Measurements from ENCODE around the gene CDC73.

Gene CDC73

DNA sequence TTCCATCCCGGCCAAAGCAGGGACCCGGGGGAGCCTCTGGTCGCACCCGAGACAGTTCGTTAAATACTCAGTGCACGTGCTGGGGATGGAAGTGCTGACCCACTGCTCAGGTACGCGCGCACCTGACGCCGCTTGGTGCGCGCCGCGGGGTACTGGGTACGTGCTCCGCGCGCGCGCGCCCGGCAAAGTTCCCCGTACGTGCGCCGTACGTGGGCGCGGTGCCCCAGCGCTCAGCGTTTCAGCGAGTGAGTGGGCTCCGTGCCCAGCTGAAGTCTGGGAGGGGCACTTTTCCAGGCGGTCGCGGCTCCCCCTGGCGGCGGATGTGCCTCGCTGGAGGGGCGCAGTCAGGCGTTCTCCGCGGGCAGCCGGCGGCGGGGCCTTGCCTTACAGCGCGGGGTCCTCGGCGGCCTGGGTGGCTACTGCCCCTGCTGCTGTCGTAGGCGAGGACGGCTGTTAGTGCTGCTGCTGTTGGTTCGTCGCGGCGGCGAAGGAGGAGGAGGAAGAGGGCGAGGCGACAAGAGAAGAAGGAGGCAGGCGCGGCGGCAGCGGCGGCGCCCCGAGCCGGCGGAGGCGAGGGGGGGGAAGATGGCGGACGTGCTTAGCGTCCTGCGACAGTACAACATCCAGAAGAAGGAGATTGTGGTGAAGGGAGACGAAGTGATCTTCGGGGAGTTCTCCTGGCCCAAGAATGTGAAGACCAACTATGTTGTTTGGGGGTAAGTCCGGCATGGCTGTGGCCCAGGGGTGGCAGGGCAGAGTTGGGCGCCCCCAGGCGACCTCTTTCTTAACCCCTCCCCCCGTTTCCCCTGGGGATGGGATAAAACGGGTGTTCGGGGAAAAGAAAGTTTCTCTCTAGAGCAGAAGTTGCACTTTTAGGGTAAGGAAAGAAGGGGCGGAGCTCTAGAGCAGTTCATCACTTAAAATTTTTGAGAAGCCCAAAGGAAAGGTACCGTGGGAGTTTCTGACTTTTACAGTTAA, at the start of gene CDC73:
Gene CDC73, plus strand, starts transcription at position 416 of the 978 bp plus-strand sequence. Its CDS starts 170 bp downstream, at position 586.
- Mint-ChIP-seq H3K36me3 (peaks cover 0 to 12% of the 10 kb centered on the region in 2 donors), H3K27me3 (no peaks in the 10 kb centered on the region), H3K9me3 (peaks cover 0 to 2% of the 10 kb centered on the region in 2 donors), H3K4me3 (peak within 1 kb of the TSS; percentile 90 to 95), H3K27ac (peak within 1 kb of the TSS; percentile 96), H3K4me1 (peaks cover 15 to 37% of the 10 kb centered on the region in 2 donors)
- ATAC-seq (replicated peaks) (peak; percentile 92 to 94), DNase-seq (peak; percentile 99)

DNA sequence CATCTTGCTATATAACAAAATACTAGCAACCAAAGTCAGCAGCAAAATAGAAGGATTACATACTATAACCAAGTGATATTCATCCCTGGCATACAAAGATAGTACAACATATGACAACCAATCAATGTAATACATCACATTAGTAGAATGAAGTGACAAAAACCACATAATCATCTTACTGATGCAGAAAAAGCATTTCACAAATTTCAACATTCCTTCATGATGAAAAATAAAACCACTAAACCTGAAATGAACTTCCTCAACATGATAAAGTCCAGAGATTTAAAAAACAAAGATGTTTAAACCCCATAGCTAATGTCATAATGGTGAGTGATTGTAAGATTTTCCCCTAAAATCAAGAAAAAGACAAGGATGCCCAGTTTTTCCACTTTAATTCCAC, 43.8 kb upstream of the CDC73 start:
- DNase-seq, result no peak
- no peaks in the 10 kb centered on the region for H3K27me3 Mint-ChIP-seq
- no peak overlapping the region for H3K4me3 Mint-ChIP-seq
- H3K4me1 Mint-ChIP-seq, result peaks cover 0 to 3% of the 10 kb centered on the region in 2 donors
- no peak for ATAC-seq (replicated peaks)
- H3K36me3 Mint-ChIP-seq, result peaks cover 29 to 36% of the 10 kb centered on the region in 2 donors
- H3K9me3 Mint-ChIP-seq, result peaks cover 0 to 1% of the 10 kb centered on the region in 2 donors
- H3K27ac Mint-ChIP-seq, result no peak overlapping the region

DNA sequence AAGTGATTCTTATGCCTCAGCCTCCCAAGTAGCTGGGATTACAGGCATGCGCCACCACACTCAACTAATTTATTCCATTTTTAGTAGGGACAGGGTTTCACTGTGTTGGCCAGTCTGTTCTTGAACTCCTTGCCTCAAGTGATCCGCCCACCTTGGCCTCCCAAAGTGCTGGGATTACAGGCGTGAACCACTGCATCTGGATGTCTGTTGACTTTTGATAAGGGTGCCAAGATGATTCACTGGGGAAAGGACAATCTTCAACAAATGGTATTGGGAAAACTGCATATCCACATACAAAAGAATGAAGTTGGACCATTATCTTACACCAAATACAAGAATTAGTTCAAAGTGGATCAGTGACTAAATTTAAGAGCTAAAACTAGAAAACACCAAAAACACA, 42.6 kb upstream of the CDC73 start:
- no peak overlapping the region for H3K4me3 Mint-ChIP-seq
- no peak for ATAC-seq (replicated peaks)

DNA sequence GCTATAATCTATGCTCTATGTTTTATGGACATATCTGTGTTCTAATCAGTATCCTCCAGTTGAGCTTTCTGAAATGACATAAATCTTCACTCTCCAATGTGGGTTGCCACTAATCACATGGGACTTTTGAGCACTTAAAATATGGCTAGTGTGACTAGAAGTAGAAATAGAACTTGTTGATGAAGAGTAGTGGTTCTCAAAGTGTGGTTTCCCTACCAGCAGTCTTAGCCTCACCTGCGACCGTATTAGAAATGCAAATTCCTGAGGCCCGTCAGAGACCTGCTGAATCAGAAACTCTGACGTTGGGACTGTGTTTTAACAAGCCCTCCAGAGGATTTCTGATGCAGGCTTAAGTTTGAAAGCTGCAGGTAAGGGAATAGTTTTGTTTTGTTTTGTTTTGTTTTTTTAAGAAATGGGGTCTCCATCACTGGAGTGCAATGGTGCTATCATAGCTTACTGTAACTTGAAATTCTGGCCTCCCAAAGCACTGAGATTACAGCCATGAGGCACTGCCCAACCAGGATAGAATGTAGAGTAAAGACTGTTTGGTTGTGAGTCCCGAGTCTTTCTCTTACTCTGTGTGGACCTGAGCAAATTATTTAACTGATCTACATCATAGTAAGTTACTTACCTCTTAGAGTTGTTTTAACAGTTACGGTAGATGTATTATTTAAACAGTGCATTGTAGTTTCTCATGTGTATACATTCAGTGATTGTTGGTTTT, 38.3 kb upstream of the CDC73 start:
- no peaks in the 10 kb centered on the region for H3K27me3 Mint-ChIP-seq
- peaks cover 24 to 32% of the 10 kb centered on the region in 2 donors for H3K36me3 Mint-ChIP-seq
- no peaks in the 10 kb centered on the region for H3K4me1 Mint-ChIP-seq
- ATAC-seq (replicated peaks), result no peak
- no peak overlapping the region for H3K27ac Mint-ChIP-seq
- H3K9me3 Mint-ChIP-seq, result no peaks in the 10 kb centered on the region
- H3K4me3 Mint-ChIP-seq, result no peak overlapping the region
- no peak for DNase-seq

More for the DNA sequence above, 42.6 kb upstream of the CDC73 start:
- H3K27me3 Mint-ChIP-seq, result no peaks in the 10 kb centered on the region
- no peak overlapping the region for H3K27ac Mint-ChIP-seq
- H3K4me1 Mint-ChIP-seq, result peaks cover 0 to 3% of the 10 kb centered on the region in 2 donors
- H3K36me3 Mint-ChIP-seq, result peaks cover 29 to 40% of the 10 kb centered on the region in 2 donors
- no peak for DNase-seq
- peaks cover 0 to 1% of the 10 kb centered on the region in 2 donors for H3K9me3 Mint-ChIP-seq

DNA sequence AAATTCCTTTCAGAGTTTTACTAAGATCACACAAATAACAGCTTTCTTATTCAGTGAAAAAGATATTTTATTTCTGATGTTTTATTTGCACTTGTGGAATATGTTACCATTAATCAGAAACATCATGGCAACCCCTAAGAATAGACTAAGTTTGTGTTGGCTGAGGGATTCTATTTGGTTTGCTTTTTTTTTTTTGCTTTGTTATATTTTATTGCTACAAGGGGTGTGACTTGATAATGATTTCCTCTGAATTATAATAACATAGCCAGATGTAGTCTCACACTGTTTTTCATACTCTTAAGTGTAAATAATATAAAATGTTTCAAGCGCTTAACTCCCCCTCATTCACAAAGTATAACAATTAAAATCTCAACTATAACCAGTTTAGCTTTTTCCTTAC, 36.6 kb upstream of the CDC73 start:
- Mint-ChIP-seq H3K4me1 (no peaks in the 10 kb centered on the region), H3K27me3 (no peaks in the 10 kb centered on the region), H3K36me3 (peaks cover 16 to 19% of the 10 kb centered on the region in 2 donors), H3K9me3 (no peaks in the 10 kb centered on the region), H3K27ac (no peak overlapping the region), H3K4me3 (no peak overlapping the region)
- ATAC-seq (replicated peaks) (no peak), DNase-seq (no peak)

DNA sequence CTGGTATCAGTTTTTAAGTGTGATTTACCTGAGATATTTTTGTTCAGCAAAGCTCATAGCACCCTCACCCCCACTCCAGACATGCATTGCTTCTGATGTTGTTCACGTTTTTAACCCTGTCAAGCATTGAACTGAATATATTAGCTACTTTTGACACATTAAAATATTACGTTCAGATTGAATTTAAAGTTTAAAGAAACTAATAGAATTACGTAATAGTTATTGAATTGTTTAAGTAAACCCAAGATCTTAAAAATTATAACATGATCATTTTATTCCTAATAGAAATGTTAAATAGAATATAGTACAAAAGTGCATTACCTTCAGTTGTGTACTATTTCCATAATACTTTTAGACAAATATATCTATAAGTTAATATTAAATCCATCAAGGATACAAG, 35.5 kb upstream of the CDC73 start:
- H3K9me3 Mint-ChIP-seq, result no peaks in the 10 kb centered on the region
- no peaks in the 10 kb centered on the region for H3K27me3 Mint-ChIP-seq
- H3K4me3 Mint-ChIP-seq, result no peak overlapping the region
- H3K4me1 Mint-ChIP-seq, result no peaks in the 10 kb centered on the region
- peaks cover 12 to 15% of the 10 kb centered on the region in 2 donors for H3K36me3 Mint-ChIP-seq
- H3K27ac Mint-ChIP-seq, result no peak overlapping the region
- DNase-seq (no peak), ATAC-seq (replicated peaks) (no peak)

DNA sequence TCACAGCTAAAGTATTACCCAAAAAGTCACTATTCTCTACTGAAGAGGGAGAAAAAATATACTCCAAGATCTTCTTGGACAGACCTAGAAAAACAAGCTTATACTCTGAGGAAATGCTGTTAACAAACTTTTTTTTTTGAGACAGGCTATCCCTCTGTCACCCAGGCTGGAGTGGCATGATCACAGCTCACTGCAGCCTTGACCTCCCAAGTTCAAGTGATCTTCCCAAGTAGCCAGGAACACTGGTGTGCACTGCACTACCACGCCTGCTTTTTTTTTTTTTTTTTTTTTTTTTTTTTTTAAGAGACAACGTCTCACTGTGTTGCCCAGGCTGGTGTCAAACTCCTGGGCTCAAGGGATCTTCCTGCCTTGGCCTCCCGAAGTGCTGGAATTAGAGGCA, 33.9 kb upstream of the CDC73 start:
- H3K27ac Mint-ChIP-seq, result no peak overlapping the region
- DNase-seq, result no peak
- no peaks in the 10 kb centered on the region for H3K9me3 Mint-ChIP-seq
- H3K4me1 Mint-ChIP-seq, result no peaks in the 10 kb centered on the region
- no peak for ATAC-seq (replicated peaks)
- H3K36me3 Mint-ChIP-seq, result peaks cover 9 to 12% of the 10 kb centered on the region in 2 donors
- H3K4me3 Mint-ChIP-seq, result no peak overlapping the region
- no peaks in the 10 kb centered on the region for H3K27me3 Mint-ChIP-seq

DNA sequence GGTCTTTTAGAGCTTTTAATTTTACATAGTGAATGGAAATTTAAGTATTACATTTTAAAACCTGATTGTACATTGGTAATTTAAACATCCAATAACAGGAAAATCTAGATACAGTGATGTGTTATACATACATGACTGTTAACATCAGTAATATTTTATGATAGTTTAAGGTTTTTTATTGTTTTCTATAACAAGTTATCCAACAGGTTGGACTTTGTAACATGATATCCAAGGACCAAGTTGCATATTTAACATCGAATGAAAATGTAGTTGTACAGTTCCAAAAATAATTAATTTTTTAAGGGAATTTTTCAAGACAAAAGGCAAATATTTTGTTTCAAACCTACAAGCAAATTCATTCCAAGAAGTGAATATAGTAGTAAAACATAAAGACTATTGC, 31.0 kb upstream of the CDC73 start:
- Mint-ChIP-seq H3K4me1 (no peaks in the 10 kb centered on the region), H3K27me3 (no peaks in the 10 kb centered on the region), H3K27ac (no peak overlapping the region), H3K36me3 (peaks cover 7 to 12% of the 10 kb centered on the region in 2 donors), H3K9me3 (no peaks in the 10 kb centered on the region), H3K4me3 (no peak overlapping the region)
- ATAC-seq (replicated peaks), result no peak
- DNase-seq, result no peak

DNA sequence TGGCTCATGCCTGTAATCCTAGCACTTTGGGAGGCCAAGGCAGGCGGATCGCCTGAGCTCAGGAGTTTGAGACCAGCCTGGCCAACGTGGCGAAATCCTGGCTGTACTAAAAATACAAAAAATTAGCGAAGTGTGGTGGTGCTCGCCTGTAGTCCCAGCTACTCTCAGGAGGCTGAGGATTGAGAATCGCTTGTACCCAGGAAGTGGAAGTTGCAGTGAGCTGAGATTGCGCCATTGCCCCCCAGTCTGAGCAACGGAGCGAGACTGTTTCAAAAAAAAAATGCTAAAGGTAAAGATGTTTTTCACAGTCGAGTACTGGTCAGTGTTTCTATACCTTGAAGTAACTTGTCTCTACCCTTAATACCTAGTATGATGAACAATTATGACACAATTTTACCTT, 27.7 kb upstream of the CDC73 start:
- ATAC-seq (replicated peaks), result no peak
- no peaks in the 10 kb centered on the region for H3K9me3 Mint-ChIP-seq
- no peak overlapping the region for H3K27ac Mint-ChIP-seq
- H3K36me3 Mint-ChIP-seq, result peaks cover 10 to 22% of the 10 kb centered on the region in 2 donors
- no peaks in the 10 kb centered on the region for H3K27me3 Mint-ChIP-seq
- H3K4me3 Mint-ChIP-seq, result no peak overlapping the region
- DNase-seq, result no peak
- H3K4me1 Mint-ChIP-seq, result no peaks in the 10 kb centered on the region

DNA sequence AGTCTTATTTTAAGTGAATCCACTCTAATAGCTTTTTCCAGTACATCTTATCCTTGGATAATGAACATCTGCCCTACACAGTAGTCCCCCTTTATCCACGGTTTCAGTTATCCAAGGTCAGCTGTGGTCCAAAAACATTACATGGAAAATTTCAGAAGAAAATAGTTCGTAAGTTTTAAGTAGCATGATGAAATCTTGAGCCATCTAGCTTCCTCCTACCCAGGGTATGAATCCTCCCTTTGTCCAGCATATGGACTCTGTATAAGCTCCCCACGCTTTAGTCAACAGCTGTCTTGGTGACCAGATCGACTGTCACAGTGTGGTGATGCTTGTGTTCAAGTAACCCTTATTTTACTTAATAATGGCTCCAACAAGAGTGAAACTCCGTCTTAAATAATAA, 19.2 kb upstream of the CDC73 start:
- no peak for DNase-seq
- no peak overlapping the region for H3K27ac Mint-ChIP-seq
- no peak overlapping the region for H3K4me3 Mint-ChIP-seq
- H3K4me1 Mint-ChIP-seq, result peaks cover 2 to 23% of the 10 kb centered on the region in 2 donors
- ATAC-seq (replicated peaks), result no peak
- no peaks in the 10 kb centered on the region for H3K27me3 Mint-ChIP-seq
- peaks cover 3 to 4% of the 10 kb centered on the region in 2 donors for H3K36me3 Mint-ChIP-seq
- no peaks in the 10 kb centered on the region for H3K9me3 Mint-ChIP-seq

DNA sequence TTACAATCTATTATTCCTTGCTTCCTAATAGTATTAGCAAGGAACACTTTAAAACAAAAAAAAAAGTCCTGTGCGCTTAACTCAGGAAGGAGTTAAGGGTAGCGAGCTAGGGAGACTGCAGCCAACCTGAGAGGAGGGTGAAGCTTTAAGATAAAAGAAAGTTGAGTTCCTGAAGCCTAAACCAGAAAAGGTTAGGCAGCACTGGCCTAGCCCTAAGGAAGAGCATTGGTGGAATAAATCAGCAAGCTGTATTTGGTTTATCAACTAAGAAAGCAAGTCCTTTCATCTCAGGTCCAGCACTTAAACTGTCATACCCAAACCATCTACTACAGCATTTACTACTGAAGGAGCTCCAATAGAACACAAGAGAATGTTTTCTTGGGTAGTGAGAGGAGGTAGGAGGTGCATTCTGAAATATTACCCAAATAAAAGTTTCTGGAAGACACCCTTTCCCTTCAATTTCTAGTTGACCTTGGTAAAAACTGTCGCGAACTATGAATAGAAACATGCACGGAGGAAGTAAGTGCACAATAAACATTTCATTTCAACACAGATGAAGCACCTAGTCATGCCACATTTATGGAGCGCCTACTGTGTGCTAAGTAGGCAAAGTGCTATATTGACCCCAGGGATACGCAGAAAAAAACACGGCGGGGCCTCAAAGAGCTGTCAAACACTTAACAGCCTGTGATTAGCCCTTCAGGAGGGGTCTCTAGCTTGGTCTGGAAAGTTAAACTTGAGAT, 17.9 kb upstream of the CDC73 start:
- Mint-ChIP-seq H3K36me3 (peaks cover 3 to 4% of the 10 kb centered on the region in 2 donors), H3K27me3 (no peaks in the 10 kb centered on the region), H3K4me3 (peak overlapping the region; percentile 84 to 92), H3K9me3 (no peaks in the 10 kb centered on the region), H3K27ac (no peak overlapping the region), H3K4me1 (peaks cover 2 to 23% of the 10 kb centered on the region in 2 donors)
- DNase-seq (no peak), ATAC-seq (replicated peaks) (no peak)

DNA sequence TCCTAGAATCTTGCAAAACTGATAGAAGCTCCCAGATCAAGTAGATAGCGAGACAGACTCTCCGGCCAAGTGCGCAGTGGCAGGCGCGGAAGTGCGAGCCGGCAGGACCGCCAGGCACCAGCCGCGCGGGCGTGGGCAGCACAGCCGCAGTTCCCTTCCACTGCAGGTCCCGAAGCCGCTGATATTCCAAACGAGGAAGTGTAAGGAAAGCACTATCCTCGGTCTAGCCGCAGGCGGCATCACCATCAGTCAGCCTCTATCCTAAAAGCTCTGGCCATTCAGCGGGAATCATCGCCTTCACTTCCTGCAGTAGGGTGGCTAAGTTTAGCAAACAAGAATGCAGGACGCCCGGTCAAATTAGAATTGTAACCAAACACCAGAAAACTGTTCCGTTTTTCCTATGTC, 17.3 kb upstream of the CDC73 start:
- ATAC-seq (replicated peaks), result peak; percentile 29 to 50
- peaks cover 2 to 23% of the 10 kb centered on the region in 2 donors for H3K4me1 Mint-ChIP-seq
- H3K9me3 Mint-ChIP-seq, result no peaks in the 10 kb centered on the region
- no peaks in the 10 kb centered on the region for H3K27me3 Mint-ChIP-seq
- H3K27ac Mint-ChIP-seq, result peak overlapping the region; percentile 79
- no peak for DNase-seq
- H3K4me3 Mint-ChIP-seq, result peak overlapping the region; percentile 84 to 92
- H3K36me3 Mint-ChIP-seq, result peaks cover 3 to 4% of the 10 kb centered on the region in 2 donors

DNA sequence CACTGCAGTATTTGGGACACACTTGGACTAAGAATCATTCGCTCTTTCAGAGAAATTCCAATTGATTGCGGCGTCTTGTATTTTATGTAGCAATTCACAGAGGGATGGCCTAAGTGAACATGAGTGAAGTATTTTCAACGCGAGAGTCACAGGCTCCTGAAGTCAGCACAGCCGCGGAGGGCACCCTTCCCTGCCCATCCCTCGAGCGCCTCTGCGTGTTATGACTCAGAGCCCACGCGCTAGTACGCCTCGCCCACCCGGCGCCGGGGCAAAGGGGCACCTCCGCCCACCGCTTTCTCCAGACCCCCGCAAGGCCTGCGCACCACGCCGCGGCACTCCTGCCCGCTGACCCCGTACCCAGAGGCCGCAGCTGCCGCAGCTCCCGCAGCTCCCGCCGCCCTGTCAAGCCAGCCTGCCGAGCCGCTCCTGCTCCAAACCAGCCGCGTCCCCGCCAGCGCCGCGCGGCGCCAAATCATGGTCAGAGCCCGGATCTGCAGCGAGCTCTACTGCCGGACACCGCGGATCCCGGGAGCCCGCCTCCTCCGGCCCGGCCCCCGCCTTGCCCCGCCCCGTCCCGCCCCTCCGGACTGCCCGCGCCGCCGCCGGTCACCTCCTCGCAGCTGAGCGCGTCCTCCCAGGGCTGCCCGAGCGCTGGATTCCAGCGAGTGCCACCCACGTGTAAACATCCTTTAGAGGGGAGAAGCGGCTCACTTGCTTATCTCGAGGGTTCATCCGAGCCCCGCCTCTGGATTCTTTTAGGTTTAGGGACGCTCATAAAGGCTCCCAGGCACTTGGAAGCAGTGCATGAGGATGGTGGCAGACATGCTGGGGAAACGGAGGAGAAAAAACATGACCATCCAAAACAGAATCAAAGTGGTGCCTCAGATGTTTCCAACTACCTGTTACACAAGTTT, 16.7 kb upstream of the CDC73 start, which contains the start of gene GLRX2:
Gene GLRX2, minus strand, starts transcription at position 508 of the 914 bp plus-strand sequence. Its CDS starts 32 bp downstream, at position 476.
- DNase-seq, result peak; percentile 57
- peaks cover 2 to 23% of the 10 kb centered on the region in 2 donors for H3K4me1 Mint-ChIP-seq
- no peaks in the 10 kb centered on the region for H3K27me3 Mint-ChIP-seq
- H3K36me3 Mint-ChIP-seq, result peaks cover 3% of the 10 kb centered on the region in 2 donors
- H3K27ac Mint-ChIP-seq, result peak within 1 kb of the TSS; percentile 81
- ATAC-seq (replicated peaks), result peak; percentile 90 to 91
- H3K4me3 Mint-ChIP-seq, result peak within 1 kb of the TSS; percentile 84 to 92
- no peaks in the 10 kb centered on the region for H3K9me3 Mint-ChIP-seq

All from stimulated activated naive B cell treated with anti-CD40 and anti-IgM and Interleukin-4, amounts not matched to agents 10 μg/mL and 1 μg/mL and 100 μg/mL, for 72 hours (primary cell).